NCI-H2196 treated with DMSO at 0.1 percent for 48 hours (cell line): ENCODE data around the gene SLC16A2.
"Not testable (repeated sequence)": the region's sequence is repeated elsewhere in the genome, so short reads cannot be mapped to it uniquely, and the experiment has no call there.

Experiments used
- DNase-seq: peaks from one replicate; lab custom pipeline; 2025; ENCODE audit not compliant: unreplicated experiment; lab: John Stamatoyannopoulos, UW

The SLC16A2 gene

GRCh38 chrX:74505437-74505836 is 84.1 kb downstream of the SLC16A2 start:
- no peak for DNase-seq

- no peak for DNase-seq
Measured at GRCh38 chrX:74506317-74507115, 85.2 kb downstream of the SLC16A2 start.

- no peak for DNase-seq
Measured at GRCh38 chrX:74507191-74507590, 85.9 kb downstream of the SLC16A2 start.

GRCh38 chrX:74509989-74510388 is 88.7 kb downstream of the SLC16A2 start:
- DNase-seq, result no peak

GRCh38 chrX:74510401-74510800 is 89.1 kb downstream of the SLC16A2 start:
- DNase-seq, result no peak

GRCh38 chrX:74511704-74512103 is 90.4 kb downstream of the SLC16A2 start:
- no peak for DNase-seq

GRCh38 chrX:74514384-74514783 is 93.1 kb downstream of the SLC16A2 start:
- no peak for DNase-seq

- no peak for DNase-seq
Measured at GRCh38 chrX:74515356-74515755, 94.1 kb downstream of the SLC16A2 start.

- DNase-seq, result not testable (repeated sequence)
Measured at GRCh38 chrX:74516013-74516412, 94.7 kb downstream of the SLC16A2 start.

- no peak for DNase-seq
Measured at GRCh38 chrX:74519870-74520269, 98.6 kb downstream of the SLC16A2 start.

- no peak for DNase-seq
Measured at GRCh38 chrX:74520291-74520690, 99.0 kb downstream of the SLC16A2 start.

- DNase-seq, result no peak
Measured at GRCh38 chrX:74520896-74521295, 99.6 kb downstream of the SLC16A2 start.

GRCh38 chrX:74521961-74522751 is 100.9 kb downstream of the SLC16A2 start:
- DNase-seq, result no peak

GRCh38 chrX:74523224-74523623 is 101.9 kb downstream of the SLC16A2 start:
- no peak for DNase-seq

GRCh38 chrX:74523870-74524735 is 102.8 kb downstream of the SLC16A2 start:
- DNase-seq, result no peak

GRCh38 chrX:74525116-74525515 is 103.8 kb downstream of the SLC16A2 start:
- no peak for DNase-seq

- DNase-seq, result no peak
Measured at GRCh38 chrX:74526764-74527163, 105.5 kb downstream of the SLC16A2 start.

GRCh38 chrX:74527350-74527749 is 106.1 kb downstream of the SLC16A2 start:
- DNase-seq, result no peak

GRCh38 chrX:74529311-74529710 is 108.0 kb downstream of the SLC16A2 start:
- no peak for DNase-seq

GRCh38 chrX:74531081-74531480 is 109.8 kb downstream of the SLC16A2 start:
- DNase-seq, result no peak

- DNase-seq, result no peak
Measured at GRCh38 chrX:74534569-74535038, 113.3 kb downstream of the SLC16A2 start.
